WTC11 (cell line): ENCODE data around the gene TTC36. TPM values are rescaled to one million over a fixed set of nuclear protein-coding genes. Genes with fewer than 3 reads are reported as not detected.
"Not testable (repeated sequence)": the region's sequence is repeated elsewhere in the genome, so short reads cannot be mapped to it uniquely, and the experiment has no call there.

ENCODE experiments used
- ATAC-seq: fragments of 200-7000 bp; cut with Tn5 transposase; 2 replicates; pipeline ENCODE4 v1.10.0; 2021; ENCODE audit warnings: mild to moderate bottlenecking, moderate library complexity
- CTCF ChIA-PET: fragments of 300-600 bp; sonication (Branson Sonifier 250); formaldehyde crosslinking; loops from one replicate; lab custom pipeline; 2021; ENCODE audit warnings: antibody characterized with exemption; lab: Charles Lee
- POLR2A ChIA-PET: fragments of 350-600 bp; sonication (Branson Sonifier 250); formaldehyde crosslinking; loops from one replicate; lab custom pipeline; 2021; ENCODE audit warnings: antibody characterized with exemption; lab: Charles Lee
- DNase-seq: peaks from one replicate; pipeline ENCODE4 v3.0.0; 2021; ENCODE audit warnings: low spot score
- H3K27ac Mint-ChIP-seq: 2 replicates; pipeline ENCODE4 v1.8.0; 2021; ENCODE audit warnings: mixed read lengths
- H3K27me3 Mint-ChIP-seq: 2 replicates; pipeline ENCODE4 v1.8.0; 2021; ENCODE audit warnings: low read depth, mild to moderate bottlenecking, moderate library complexity, mixed read lengths
- H3K36me3 Mint-ChIP-seq: 2 replicates; pipeline ENCODE4 v1.8.0; 2021; ENCODE audit warnings: mixed read lengths
- H3K4me1 Mint-ChIP-seq: 2 replicates; pipeline ENCODE4 v1.8.0; 2022; ENCODE audit warnings: mixed read lengths
- H3K4me3 Mint-ChIP-seq: 2 replicates; pipeline ENCODE4 v1.8.0; 2021; ENCODE audit warnings: mild to moderate bottlenecking, moderate library complexity, mixed read lengths
- H3K9me3 Mint-ChIP-seq: 2 replicates; pipeline ENCODE4 v1.8.0; 2021; ENCODE audit warnings: mixed read lengths
- CREB1 ChIP-seq: sonication (generic); formaldehyde crosslinking; IDR thresholded peaks from 2 replicates; pipeline ENCODE4 v1.8.0; 2023; ENCODE audit warnings: mild to moderate bottlenecking, missing genetic modification reagents
- EMX1 ChIP-seq: fragments of 250-450 bp; sonication (Bioruptor Pico); IDR thresholded peaks from 2 replicates; pipeline ENCODE4 v1.8.0; 2021; ENCODE audit warnings: mild to moderate bottlenecking
- FOXK1 ChIP-seq: sonication (generic); formaldehyde crosslinking; IDR thresholded peaks from 2 replicates; pipeline ENCODE4 v1.8.0; 2022; ENCODE audit warnings: mild to moderate bottlenecking, moderate library complexity, missing genetic modification reagents
- FOXP1 ChIP-seq: sonication (generic); formaldehyde crosslinking; IDR thresholded peaks from 2 replicates; pipeline ENCODE4 v1.8.0; 2022; ENCODE audit warnings: missing genetic modification reagents, mild to moderate bottlenecking, moderate library complexity, borderline replicate concordance
- HMGA2 ChIP-seq: fragments of 250-450 bp; sonication (Bioruptor Pico); IDR thresholded peaks from 2 replicates; pipeline ENCODE4 v1.4.0; 2021; ENCODE audit warnings: mild to moderate bottlenecking, moderate library complexity
- PRRX2 ChIP-seq: fragments of 250-450 bp; sonication (Bioruptor Pico); IDR thresholded peaks from 2 replicates; pipeline ENCODE4 v1.8.0; 2021; ENCODE audit warnings: mild to moderate bottlenecking
- RORB ChIP-seq: fragments of 250-450 bp; sonication (Bioruptor Pico); IDR thresholded peaks from 2 replicates; pipeline ENCODE4 v1.9.0; 2021; ENCODE audit warnings: mild to moderate bottlenecking
- SMAD3 ChIP-seq: sonication (generic); formaldehyde crosslinking; IDR thresholded peaks from 2 replicates; pipeline ENCODE4 v1.8.0; 2022; ENCODE audit warnings: missing genetic modification reagents, mild to moderate bottlenecking, borderline replicate concordance
- SP1 ChIP-seq: sonication (generic); formaldehyde crosslinking; conservative IDR thresholded peaks from 2 replicates; pipeline ENCODE4 v1.8.1; 2022; ENCODE audit warnings: missing genetic modification reagents
- TP53 ChIP-seq: sonication (generic); formaldehyde crosslinking; IDR thresholded peaks from 2 replicates; pipeline ENCODE4 v1.8.1; 2023; ENCODE audit warnings: mild to moderate bottlenecking, missing genetic modification reagents
- ZNF121 ChIP-seq: sonication (generic); formaldehyde crosslinking; IDR thresholded peaks from 2 replicates; pipeline ENCODE4 v1.8.0; 2023; ENCODE audit warnings: missing genetic modification reagents
- ZNF232 ChIP-seq: sonication (generic); formaldehyde crosslinking; IDR thresholded peaks from 2 replicates; pipeline ENCODE4 v1.8.0; 2022; ENCODE audit warnings: mild to moderate bottlenecking, missing genetic modification reagents
- ZNF263 ChIP-seq: sonication (generic); formaldehyde crosslinking; IDR thresholded peaks from 2 replicates; pipeline ENCODE4 v1.8.1; 2022; ENCODE audit warnings: low read depth, mild to moderate bottlenecking, moderate library complexity, missing genetic modification reagents
- total RNA-seq: library from RNA; stranded (reverse); gene quantifications from 3 replicates; pipeline ENCODE4 v1.2.3, GENCODE V29; 2021
- TF ChIP-seq, protein P1 (sequence below): sonication (generic); formaldehyde crosslinking; IDR thresholded peaks from 2 replicates; pipeline ENCODE4 v1.8.0; 2022; ENCODE audit warnings: mild to moderate bottlenecking, missing genetic modification reagents
- TF ChIP-seq, protein P2 (sequence below): sonication (generic); formaldehyde crosslinking; IDR thresholded peaks from 2 replicates; pipeline ENCODE4 v1.8.1; 2023; ENCODE audit warnings: mild to moderate bottlenecking, moderate library complexity, missing genetic modification reagents
- TF ChIP-seq, protein P3 (sequence below): sonication (generic); formaldehyde crosslinking; IDR thresholded peaks from 2 replicates; pipeline ENCODE4 v1.8.1; 2022; ENCODE audit warnings: missing genetic modification reagents, borderline replicate concordance
- TF ChIP-seq, protein P4 (sequence below): fragments of 250-450 bp; sonication (Bioruptor Pico); conservative IDR thresholded peaks from 2 replicates; pipeline ENCODE4 v1.9.0; 2021; ENCODE audit warnings: mild to moderate bottlenecking

Gene TTC36
- total RNA-seq, 1 experiment from 2014 or later, result 0.70 TPM

DNA sequence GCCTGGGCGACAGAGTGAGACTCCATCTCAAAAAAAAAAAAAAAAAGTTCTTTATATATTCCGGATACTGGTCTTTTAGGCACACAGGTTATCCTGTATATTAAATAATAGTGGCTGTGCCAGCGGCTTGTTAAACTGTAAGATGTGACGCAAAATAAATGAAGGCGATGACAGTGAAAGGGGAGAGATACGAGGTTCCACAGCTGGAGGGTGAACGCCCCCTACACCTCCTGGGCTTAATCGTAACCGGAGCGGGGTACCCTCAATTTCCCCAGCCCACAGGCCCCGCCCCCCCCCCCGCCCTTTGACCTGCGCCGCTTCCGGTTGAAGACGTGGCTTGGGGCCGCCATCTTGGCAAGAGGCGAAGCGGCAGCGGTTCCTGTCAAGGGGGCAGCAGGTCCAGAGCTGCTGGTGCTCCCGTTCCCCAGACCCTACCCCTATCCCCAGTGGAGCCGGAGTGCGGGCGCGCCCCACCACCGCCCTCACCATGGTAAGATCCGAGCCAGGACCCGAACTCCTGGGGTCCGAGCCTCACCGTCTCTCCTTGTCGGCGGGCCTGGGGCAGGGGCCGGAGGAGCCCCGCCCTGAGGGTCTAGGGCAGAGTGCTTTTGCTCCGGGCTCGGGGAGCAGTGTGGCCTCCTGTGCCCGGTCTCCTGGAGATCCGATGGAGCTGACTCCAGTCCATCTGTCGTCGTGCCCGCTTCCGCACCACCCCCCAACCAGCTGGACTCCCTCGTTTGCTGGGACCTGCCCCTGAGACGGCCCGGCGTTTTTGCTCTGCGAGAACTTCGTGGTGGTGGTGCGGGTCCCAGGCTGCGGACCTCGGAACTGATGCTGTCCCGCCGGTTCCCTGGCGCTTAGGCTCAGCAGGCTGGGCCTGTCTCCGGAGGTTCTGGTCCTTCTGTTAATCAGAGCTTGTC is 45.0 kb downstream of the TTC36 start, which contains the start of gene ARCN1 (continued):
- TF ChIP-seq, protein P1, sequence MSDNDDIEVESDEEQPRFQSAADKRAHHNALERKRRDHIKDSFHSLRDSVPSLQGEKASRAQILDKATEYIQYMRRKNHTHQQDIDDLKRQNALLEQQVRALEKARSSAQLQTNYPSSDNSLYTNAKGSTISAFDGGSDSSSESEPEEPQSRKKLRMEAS (CRISPR knock-in tag), result peak; percentile 59
- TF ChIP-seq, protein P2, sequence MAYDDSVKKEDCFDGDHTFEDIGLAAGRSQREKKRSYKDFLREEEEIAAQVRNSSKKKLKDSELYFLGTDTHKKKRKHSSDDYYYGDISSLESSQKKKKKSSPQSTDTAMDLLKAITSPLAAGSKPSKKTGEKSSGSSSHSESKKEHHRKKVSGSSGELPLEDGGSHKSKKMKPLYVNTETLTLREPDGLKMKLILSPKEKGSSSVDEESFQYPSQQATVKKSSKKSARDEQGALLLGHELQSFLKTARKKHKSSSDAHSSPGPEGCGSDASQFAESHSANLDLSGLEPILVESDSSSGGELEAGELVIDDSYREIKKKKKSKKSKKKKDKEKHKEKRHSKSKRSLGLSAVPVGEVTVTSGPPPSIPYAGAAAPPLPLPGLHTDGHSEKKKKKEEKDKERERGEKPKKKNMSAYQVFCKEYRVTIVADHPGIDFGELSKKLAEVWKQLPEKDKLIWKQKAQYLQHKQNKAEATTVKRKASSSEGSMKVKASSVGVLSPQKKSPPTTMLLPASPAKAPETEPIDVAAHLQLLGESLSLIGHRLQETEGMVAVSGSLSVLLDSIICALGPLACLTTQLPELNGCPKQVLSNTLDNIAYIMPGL (CRISPR knock-in tag), result peak; percentile 77; the same call in 1 of the 2 replicates
- 0 out of 2 replicates have a peak, but pooled peaks have one; percentile 33 for TF ChIP-seq ZNF263 (CRISPR knock-in tag)
- peak; percentile 66; the same call in 1 of the 2 replicates for TF ChIP-seq SMAD3 (CRISPR knock-in tag)
- TF ChIP-seq HMGA2 (CRISPR knock-in tag), result no peak
- TF ChIP-seq SP1, result peak; percentile 44; the same call in 1 of the 2 replicates
- TF ChIP-seq ZNF232 (CRISPR knock-in tag), result peak; percentile 83; the same call in 1 of the 2 replicates
- no peak for TF ChIP-seq EMX1 (CRISPR knock-in tag)
- TF ChIP-seq FOXP1 (CRISPR knock-in tag), result peak; percentile 79; the same call in 1 of the 2 replicates
- 0 out of 2 replicates have a peak, but pooled peaks have one; percentile 27 for TF ChIP-seq TP53 (CRISPR knock-in tag)
- TF ChIP-seq, protein P3, sequence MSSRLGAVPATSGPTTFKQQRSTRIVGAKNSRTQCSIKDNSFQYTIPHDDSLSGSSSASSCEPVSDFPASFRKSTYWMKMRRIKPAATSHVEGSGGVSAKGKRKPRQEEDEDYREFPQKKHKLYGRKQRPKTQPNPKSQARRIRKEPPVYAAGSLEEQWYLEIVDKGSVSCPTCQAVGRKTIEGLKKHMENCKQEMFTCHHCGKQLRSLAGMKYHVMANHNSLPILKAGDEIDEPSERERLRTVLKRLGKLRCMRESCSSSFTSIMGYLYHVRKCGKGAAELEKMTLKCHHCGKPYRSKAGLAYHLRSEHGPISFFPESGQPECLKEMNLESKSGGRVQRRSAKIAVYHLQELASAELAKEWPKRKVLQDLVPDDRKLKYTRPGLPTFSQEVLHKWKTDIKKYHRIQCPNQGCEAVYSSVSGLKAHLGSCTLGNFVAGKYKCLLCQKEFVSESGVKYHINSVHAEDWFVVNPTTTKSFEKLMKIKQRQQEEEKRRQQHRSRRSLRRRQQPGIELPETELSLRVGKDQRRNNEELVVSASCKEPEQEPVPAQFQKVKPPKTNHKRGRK (CRISPR knock-in tag), result no peak

DNA sequence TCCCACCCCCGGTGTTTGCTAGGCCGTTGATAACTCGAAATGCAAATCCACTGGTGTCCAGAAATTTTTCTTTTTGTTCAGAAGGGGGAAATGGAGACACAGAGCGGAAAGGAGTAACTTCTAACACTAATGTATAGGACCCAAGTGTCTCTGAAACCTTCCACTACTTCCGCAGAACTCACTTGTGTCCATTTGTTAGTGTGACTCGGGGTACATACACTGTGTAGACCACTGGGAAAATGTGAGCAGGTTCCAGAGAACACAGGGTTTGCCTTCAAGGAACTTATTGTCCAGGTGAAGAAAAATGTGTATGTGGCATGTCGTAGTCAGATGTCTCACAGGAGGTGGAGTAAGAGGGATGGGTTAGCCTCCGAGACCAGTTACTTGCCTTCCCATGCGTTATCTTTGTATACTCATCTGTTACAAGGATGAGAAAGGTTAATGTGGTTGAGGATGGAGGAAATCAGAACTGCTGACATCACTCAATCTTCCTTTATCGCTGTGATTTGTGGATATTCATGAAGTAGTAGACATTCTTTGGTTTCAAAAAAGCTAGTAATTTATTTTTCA is 45.8 kb downstream of the TTC36 start:
- Mint-ChIP-seq H3K4me1 (peaks cover 21% of the 10 kb centered on the region), H3K36me3 (no peaks in the 10 kb centered on the region; the same call in 1 of the 2 replicates), H3K27me3 (no peaks in the 10 kb centered on the region; the same call in 1 of the 2 replicates), H3K27ac (peak overlapping the region; percentile 89), H3K9me3 (no peaks in the 10 kb centered on the region), H3K4me3 (peak overlapping the region; percentile 92)
- ATAC-seq (no peak), DNase-seq (no peak)
- TF ChIP-seq, protein P4, sequence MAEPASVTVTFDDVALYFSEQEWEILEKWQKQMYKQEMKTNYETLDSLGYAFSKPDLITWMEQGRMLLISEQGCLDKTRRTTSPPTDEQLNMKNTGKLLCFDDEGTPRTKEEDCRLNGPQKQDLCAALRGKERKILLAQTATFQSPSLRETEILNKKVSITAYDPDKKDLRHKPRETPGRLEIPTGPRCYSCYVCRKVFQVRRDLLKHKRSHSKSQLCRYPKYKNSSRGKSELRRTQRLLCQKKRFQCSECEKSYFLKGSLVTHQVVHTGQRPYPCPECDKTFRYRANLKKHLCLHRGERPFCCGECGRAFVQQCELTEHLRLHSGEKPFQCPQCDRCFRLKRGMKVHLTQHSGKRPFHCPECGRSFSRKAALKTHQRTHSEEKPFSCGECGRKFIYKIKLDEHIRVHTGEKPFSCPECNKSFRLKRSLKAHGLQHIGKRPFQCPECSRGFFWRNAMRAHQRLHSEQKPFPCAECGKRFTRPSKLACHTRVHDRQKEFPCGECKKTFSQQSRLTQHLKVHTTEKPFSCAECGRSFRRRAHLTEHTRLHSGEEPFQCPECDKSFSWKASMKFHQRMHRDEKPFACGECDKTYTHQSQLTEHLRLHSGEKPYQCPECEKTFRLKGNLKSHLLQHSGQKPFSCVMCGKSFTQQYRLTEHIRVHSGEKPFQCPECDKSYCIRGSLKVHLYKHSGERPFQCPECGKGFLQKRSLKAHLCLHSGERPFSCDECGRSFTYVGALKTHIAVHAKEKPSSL (CRISPR knock-in tag), result no peak
- no peak for TF ChIP-seq TP53 (CRISPR knock-in tag)
- TF ChIP-seq RORB (CRISPR knock-in tag), result no peak
- TF ChIP-seq PRRX2 (CRISPR knock-in tag), result no peak
- ChIA-PET POLR2A (interaction anchor here (1.5 kb wide), 1 partner anchor 62 kb away, joined by 8 read pairs; no protein-coding TSS in a partner anchor), CTCF (no interaction called here)

DNA sequence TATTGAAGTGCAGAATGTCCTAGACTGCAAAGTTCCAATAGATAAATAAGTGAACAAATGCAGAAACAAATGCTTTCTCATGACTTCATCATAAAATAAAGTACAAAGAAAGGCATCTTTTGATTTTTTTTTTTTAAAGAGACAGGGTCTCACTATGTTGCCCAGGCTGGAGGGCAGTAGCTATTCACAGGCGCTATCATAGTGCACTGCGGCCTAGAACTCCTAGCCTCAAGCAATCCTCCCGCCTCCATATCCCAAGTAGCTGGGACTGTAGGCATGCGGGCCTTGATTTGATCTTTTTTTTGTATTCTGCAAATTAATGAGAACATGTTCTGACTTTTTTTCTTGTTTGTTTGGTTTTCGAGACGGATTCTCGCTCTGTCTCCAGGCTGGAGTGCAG is 47.4 kb downstream of the TTC36 start:
- ChIA-PET CTCF (no interaction called here), POLR2A (no interaction called here)
- no peak for TF ChIP-seq FOXK1
- peak; percentile 88 for TF ChIP-seq ZNF121 (CRISPR knock-in tag)
- no peak for TF ChIP-seq CREB1 (CRISPR knock-in tag)
- H3K9me3 Mint-ChIP-seq, result no peaks in the 10 kb centered on the region
- no peaks in the 10 kb centered on the region; the same call in 1 of the 2 replicates for H3K27me3 Mint-ChIP-seq
- no peak for DNase-seq
- no peak overlapping the region for H3K27ac Mint-ChIP-seq
- peak overlapping the region; percentile 48 for H3K4me3 Mint-ChIP-seq
- peaks cover 21% of the 10 kb centered on the region for H3K4me1 Mint-ChIP-seq
- no peaks in the 10 kb centered on the region; the same call in 1 of the 2 replicates for H3K36me3 Mint-ChIP-seq
- no peak for ATAC-seq

DNA sequence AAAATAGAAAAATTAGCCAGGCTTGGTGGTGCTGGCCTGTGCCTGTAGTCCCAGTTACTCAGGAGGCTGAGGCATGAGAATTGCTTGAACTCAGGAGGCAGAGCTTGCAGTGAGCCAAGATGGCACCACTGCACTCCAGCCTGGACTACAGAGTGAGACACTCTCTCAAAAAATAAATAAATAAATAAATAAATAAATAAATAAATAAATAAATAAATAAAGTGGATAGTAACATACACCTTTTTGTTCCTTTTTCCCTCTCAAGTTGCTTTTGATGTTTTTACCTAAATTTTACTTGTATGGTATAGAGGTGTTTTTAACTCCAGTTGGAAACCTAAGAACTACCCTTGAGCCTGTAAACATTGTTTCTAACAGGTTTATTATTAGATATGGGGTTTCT is 50.7 kb downstream of the TTC36 start:
- H3K4me3 Mint-ChIP-seq, POLR2A ChIA-PET, CTCF ChIA-PET: not testable (repeated sequence)

More for the DNA sequence above, 50.7 kb downstream of the TTC36 start:
- DNase-seq, H3K27ac Mint-ChIP-seq, H3K27me3 Mint-ChIP-seq, ATAC-seq, H3K9me3 Mint-ChIP-seq: not testable (repeated sequence)
- H3K36me3 Mint-ChIP-seq, result peaks cover 12% of the 10 kb centered on the region
- H3K4me1 Mint-ChIP-seq, result peaks cover 21% of the 10 kb centered on the region
